Glomerular visceral epithelial cell (primary cell): ENCODE measurements around the gene PDE1C.

Source experiments
- DNase-seq: peaks from one replicate; pipeline ENCODE4 v3.0.0-alpha.2; 2016; ENCODE audit errors: extremely low spot score

PDE1C gene

DNA sequence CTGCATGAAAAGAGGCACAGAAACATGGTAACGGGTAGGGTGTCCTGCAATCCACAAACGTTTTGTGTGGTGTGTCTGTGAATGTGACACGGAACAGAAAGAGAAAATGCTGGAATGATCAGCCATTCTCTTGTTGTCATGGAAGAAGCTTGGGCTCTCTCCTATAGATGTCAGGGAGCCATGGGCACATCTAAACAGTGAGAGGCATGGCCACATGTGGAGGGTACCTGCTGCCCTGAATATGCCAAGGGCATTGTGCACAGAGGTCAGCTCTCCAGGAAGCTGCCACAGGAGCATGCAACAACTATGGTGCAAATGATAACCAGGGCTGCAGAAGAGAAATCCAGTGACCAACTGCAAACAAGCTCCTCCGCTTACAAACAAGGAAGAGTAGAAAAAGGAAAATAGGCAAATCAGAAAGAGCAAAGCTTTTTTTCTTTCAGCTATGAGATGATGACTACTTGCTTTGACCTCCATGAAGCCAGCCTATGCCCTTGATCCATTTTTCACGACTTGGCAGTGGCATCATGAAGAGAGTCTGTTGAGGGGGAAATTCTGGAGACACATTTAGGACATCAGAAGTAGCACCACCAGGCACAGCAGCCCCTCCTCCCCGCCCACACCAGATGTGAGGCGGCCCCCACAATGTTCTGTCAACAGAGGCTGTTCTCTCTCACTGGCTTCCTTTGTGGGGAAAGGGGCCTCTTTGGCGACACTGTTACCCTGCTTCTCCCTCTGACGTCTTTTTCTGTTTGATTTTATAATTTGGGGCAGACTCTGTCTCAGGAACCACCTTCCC, 4.8 kb upstream of the PDE1C start:
- no peak for DNase-seq

DNA sequence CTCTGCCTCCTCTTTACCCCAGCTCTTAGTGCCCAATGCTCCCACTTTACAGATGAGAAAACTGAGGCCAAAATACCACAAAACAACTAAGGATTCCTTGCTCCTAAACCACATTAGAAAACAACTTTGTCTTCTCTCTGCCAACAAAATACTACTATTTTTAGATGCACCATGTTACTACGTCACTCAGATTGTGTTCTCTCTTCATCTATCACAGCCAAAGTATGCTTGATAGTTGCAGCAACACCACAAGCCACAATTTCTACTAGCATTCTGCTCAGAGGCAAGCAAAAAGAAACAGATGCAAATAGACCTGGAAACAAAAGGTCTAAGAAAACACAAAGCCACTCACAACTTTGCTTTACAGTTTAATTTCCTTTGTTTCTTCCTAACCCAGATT, 3.3 kb upstream of the PDE1C start:
- no peak for DNase-seq

DNA sequence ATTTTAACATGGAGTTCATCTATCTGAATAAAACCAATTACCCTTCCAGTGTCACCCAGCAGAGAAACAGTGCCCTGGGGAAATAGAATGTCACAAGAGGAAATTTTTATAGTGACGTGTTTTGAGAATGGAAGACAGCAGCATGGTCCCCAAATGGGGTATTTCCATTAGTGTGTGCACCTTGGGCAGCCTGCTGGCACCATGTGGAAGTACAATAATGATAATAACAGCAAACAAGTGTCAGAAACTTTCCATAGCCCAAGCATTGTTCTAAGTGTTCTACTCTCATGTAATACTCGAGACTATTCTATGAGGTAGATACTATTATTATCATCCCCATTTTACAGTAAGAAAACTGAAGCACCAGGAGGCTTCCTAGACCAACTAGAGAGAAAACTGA, 2.2 kb upstream of the PDE1C start:
- no peak for DNase-seq

DNA sequence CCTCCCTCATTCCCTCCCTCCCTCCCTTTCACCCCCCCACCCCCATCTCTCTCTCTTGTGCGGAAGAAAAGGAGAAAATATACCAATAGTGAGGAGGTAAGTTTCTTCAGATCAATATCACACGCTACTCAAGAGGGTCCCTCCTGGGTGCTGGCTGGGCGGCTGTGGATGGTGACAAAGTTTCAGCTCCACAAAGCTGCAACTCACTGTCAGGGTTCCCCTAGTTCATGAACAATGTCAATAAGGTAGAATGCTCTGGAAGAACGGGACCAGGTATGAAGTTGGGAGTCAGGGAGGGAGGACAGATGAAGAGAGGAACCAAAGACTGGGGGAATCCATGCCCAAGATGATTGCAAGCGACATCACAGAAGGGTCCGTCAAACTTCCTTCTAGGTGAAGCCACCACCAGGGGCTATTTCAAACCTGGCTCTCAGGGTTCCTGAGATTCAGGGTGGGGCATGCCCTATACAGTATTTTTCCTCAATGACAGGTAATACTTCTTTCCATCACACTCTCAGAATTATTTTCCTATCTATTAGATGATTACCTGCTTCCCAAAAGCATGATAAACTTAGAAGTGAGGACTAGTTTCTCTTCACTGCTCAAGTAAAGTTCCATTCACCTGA, 1.4 kb upstream of the PDE1C start:
- no peak for DNase-seq

- no peak for DNase-seq
Measured at GRCh38 chr7:32070051-32070405, 179 bp downstream of the PDE1C start.

DNA sequence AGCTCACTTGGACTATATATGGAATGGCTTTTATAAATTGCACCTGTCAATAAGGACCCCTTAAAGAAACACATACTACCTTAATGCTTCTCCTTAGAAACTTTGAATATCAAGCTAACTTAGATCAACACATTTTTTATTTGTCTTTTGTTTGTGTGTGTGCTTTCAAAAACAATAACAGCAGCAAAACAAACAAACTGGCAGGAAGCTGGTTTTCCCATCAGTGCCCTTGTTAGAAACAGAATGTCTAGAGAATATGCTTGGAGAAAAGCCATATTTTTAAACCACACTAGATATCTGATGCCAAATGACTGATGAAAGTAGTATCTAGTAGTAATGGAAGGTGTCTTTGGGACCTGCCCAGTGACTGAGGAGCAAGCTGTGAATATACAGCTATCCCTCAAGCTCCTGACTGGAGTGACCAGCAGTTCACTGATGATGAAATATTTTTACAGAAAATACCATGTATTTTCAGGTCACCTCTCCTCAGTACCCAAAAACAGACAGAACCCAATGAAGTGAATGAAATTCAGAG, 1.0 kb downstream of the PDE1C start:
- DNase-seq, result no peak

DNA sequence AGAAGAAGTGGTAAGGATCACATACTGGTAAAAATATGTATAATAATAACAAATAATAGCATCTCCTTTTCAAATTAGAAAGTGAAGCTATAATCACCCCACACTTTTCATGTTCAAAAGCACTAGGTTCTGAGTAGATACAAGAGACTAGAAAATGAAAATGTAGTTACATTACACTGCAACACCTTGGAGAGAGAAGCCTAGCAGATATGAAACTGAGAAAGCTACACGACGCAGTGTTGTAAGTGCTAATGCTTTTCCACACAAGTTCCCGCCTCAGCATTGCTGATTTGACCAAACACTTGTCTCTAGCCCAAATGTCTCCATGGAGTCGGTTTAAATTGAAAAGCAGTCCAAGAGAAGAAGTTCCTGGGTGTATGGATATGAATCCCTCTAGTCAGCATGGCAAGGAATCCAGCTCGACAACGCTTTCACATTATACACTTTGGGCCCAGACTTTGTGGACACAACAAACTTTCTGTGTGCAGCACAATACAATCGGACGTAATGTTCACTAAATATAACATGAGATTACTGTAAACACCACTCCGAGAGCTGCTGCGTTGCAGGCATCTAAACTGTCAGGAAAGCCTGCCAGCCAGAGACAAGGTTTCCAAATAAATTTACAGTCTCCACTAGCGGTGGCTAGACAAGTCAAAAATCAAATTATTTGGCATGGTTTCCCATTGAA, 1.7 kb downstream of the PDE1C start:
- no peak for DNase-seq

- DNase-seq, result no peak
Measured at GRCh38 chr7:32066441-32066840, 3.8 kb downstream of the PDE1C start.

- DNase-seq, result no peak
Measured at GRCh38 chr7:32063614-32064013, 6.6 kb downstream of the PDE1C start.

DNA sequence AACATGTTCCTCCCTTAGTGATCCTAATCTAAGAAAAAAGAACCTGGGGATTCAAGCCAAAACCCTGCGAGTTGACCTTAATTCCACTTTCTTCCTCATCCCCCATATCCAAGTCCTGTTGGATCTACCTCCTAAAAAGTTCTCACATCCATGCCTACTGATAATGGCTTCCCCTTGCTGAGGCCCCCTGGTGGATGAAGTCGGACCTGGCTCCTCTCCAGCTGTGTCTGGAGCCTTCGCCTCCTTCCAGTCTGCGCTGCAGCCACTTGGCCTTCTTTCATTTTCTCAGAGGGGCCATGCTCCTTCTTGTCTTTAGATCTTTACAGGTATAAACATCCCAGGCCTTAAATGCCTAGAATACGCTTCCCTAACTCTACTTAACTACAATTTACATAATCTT, 8.1 kb downstream of the PDE1C start:
- peak; percentile 42 for DNase-seq

- DNase-seq, result no peak
Measured at GRCh38 chr7:32061346-32061745, 8.9 kb downstream of the PDE1C start.

DNA sequence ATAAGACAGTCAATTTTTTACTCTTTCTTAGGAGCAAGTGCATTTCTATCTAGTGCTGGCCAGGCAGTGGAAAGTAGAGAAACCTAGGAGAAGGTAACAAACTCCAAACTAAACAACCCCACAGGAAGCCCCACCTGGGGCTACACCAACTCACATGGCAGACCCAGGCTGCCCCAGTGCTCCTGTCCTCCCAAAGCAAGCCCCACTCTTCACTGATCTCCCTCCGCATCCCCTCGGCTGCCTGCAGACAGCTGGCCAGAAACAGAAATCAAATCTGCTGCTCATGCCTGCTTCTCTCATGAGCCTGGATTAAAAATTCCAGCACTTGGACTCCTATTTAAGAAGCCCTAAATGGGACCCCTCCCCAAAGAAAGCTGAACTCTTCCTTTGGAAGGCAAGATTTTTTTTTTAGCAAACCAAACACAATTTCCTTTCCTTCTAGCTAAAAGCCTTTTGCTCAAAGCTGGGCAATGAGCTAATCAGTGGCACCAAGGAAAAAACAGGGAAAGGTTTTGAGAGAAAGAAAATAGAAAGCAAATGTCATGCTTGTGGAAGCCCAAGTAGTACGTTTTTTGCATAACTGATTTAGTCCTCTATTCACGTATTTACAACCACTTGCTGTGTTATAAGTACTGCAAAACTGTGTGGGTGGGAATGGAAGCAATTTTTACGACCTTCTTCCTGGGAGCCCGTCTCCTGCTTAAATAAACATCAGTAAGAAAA, 10.8 kb downstream of the PDE1C start:
- DNase-seq, result peak; percentile 12

DNA sequence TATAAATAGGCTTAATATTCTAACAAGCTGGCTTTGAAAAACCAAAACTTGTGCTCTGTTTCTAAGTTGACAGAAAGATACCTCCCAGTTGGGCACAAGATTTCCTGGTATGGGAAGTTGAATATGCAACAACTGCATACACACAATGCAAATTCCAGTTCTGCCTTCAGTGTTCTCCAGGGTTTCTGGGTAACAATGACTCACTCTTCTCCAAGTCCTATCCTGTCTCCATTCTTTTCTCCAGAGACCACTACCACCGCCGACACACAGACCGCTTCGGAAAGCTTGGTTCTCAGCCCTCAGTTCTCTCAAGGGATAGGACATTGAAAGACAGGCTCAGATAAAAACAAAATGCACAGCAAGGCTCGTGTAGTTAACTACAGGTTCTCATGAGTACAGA, 12.2 kb downstream of the PDE1C start:
- DNase-seq, result no peak

DNA sequence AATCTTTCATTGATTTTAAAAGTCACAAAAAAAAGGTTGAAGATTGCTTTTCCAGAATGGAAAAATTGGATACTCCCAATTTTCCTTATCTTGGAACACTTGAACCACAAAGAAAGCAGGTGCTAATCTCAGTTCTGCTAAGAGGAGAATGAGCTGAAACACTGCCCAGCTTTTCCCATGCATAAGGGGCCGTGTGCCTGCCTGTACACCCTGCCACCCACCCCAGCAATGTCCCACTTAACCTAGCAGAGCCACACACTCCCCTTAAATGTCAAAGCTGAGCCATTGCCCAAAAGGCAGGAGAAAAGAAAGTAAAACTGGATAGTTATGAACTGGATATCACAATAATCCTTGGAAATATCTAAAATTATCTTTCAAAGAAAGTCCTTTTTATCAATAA, 13.4 kb downstream of the PDE1C start:
- DNase-seq, result no peak

DNA sequence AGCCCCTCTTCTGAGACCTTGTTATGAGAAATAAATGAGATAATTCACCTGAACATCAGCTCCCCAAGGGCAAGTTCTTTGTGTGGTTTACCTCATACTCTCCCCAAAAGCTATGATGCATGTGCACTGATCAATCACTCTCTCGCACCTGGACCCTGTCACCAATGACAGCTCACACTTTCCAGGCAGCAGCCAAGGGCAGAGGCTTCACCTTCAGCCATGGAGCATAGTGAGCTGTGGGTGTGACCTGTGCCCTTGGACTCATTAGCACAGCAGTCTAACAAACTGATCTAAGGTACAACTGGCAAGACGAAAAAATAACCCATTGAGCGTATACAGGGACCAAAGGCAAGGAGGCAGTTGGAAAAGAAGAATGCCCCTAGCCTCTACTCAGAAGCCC, 17.0 kb downstream of the PDE1C start:
- no peak for DNase-seq

GRCh38 chr7:32051128-32051527, 19.1 kb downstream of the PDE1C start:
- DNase-seq, result no peak

GRCh38 chr7:32049599-32049998, 20.6 kb downstream of the PDE1C start:
- DNase-seq, result no peak

GRCh38 chr7:32048970-32049491, 21.2 kb downstream of the PDE1C start:
- peak; percentile 19 for DNase-seq

DNA sequence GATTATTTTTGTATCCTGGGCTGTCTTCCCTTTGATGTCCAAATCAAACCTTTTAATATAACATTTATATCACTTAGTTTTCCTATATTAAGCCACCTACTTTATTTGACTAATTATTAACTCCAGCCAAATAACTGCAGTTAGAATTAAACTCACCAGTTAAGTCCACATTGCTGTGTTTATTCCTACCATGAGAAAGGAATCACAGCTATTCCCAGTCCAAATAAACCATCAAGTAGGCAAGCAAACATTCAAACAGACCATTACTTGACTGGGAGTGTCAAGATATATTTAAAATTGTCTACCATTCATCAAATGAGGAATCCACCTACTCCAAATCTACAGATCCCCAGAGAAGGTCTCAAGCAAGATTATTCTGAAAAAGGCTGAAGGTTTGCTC, 22.4 kb downstream of the PDE1C start:
- DNase-seq, result no peak

DNA sequence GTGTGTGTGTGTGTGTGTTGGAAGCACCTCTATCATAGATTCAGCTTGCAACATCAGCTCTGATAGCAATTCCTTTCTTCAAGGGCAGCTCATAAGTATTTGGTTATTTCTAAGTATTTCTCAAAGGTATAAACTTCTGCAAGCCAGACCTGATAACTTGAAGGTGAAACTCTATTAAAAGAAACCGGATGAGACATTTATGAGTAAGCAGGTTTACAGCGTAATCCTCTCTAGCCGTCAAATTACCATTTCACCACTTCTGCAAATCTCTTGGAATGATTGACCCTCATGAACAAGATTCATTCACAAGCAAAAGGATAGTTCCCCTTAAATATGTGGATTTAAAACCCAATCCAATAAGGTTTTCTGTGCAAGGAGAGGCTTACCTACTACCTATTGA, 23.1 kb downstream of the PDE1C start:
- DNase-seq, result no peak

GRCh38 chr7:32045228-32045627, 25.0 kb downstream of the PDE1C start:
- DNase-seq, result no peak

DNA sequence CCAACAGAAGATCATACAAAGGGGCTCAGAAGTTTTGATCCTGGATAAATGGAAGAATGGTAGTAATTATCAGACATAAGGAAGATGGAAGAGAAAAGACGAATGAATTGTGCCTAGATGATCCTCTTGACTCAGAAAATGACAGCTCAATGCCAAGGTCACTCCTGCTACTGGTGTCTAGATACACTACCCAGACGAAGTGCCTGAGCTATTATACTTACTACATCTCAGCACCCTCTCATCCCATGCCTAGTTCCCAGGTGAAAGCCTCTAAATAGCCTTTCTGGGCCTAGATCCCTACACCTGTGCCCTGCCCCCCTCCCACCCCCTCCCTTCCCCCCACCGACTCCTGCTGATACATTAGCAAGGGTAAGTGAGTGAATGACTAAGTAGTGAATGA, 25.5 kb downstream of the PDE1C start:
- DNase-seq, result no peak
